Nasal cavity respiratory epithelium epithelial cell of viscerocranial mucosa (primary cell): Measurements from ENCODE around the gene ARHGAP24. TPM values are rescaled to one million over a fixed set of nuclear protein-coding genes. Genes with fewer than 3 reads are reported as not detected.

ENCODE experiments used
- total RNA-seq: library from RNA; depleted of rRNA; stranded (reverse); fragments of >200 nt; gene quantifications from 2 replicates; pipeline ENCODE4 v1.2.3, GENCODE V29; 2014

The ARHGAP24 gene
- 5.5 and 34.3 TPM in 2 replicates for total RNA-seq

GRCh38 chr4:85474818-85475630, at the start of gene ARHGAP24:
Gene ARHGAP24 (plus strand): TSS chr4:85475150.

